ENCODE results near the gene ABCG1.
A peak's percentile ranks its signal among the peaks of the same experiment; 100 is the strongest.

The ABCG1 gene

GRCh38 chr21:42214081-42214750, 4.7 kb upstream of the ABCG1 start:
- no peak for DNase-seq (ENCODE audit: low spot score)

GRCh38 chr21:42214921-42215320, 4.0 kb upstream of the ABCG1 start:
- DNase-seq (ENCODE audit: low spot score), result no peak

GRCh38 chr21:42215942-42216725, 2.8 kb upstream of the ABCG1 start:
- DNase-seq (ENCODE audit: low spot score), result no peak

DNA sequence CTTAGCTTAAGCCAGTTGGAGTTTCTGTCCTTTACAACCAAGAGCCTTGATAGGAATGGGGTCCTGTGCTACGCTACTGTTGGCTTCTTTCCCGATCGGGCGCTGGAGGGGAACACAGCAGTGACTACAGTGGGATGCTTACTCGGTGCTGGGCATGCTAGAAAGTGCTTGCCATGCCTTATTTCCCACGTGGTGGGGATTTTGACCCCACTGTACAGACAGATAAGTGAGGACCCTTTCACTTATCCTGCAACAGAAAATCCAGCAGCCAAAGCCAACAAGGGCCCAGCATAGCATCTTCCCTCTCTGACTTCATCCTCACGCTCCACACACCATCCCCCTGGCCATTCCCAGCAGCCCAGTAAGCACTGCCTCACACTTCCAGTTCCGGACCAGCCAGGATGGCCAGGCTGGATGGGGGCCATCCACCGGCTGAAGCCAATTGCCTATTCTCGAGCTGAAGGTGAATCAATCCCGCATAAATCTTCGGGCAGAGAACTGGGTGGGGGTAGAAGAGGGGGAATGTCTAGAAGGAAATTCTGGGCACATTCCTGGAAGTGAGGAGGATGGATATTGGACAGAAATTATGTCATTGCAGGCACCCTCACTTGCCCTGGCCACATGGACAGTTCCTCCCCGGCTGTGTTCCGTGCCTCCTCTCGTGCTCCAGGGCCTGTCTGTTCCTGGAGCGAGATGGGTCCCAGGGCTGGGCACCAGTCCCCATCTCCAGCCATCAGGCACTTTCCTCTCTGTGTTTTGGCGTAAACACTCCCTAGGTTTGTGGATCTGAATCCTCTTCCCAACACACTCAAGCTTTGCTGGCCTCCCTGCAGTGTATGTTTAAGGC, 2.0 kb upstream of the ABCG1 start:
- no peak for DNase-seq (ENCODE audit: low spot score)

DNA sequence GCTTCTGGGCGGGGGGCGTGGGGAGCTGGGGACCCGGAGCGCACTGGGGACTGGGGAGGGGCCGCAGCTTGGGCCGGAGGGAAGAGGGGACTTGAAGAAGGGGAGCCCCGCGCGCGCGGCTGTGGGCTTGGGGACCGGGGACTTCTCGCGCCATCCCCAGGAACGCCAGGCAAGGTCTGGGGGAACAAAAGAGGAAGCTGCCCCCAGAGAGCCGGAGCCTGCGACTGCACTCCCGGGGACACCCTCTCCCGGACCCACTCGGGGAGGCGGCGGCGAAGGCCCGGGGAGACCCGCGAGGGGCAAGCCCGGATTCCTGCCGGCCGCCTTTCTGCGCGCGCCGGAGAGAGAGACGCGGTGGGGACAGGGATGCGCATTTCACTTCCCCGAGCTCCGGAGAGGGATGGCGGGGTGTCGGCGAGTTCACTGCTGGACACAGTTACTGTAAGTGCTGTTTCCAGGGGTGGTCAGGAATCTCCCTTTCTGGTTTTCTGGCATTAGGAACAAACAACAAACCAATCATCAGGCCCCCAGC, 732 bp downstream of the ABCG1 start:
- DNase-seq (ENCODE audit: low spot score), result no peak

GRCh38 chr21:42220138-42220701, 1.3 kb downstream of the ABCG1 start:
- DNase-seq (ENCODE audit: low spot score), result no peak

GRCh38 chr21:42221581-42222345, 2.8 kb downstream of the ABCG1 start:
- DNase-seq (ENCODE audit: low spot score), result no peak

GRCh38 chr21:42222386-42222785, 3.4 kb downstream of the ABCG1 start:
- no peak for DNase-seq (ENCODE audit: low spot score)

DNA sequence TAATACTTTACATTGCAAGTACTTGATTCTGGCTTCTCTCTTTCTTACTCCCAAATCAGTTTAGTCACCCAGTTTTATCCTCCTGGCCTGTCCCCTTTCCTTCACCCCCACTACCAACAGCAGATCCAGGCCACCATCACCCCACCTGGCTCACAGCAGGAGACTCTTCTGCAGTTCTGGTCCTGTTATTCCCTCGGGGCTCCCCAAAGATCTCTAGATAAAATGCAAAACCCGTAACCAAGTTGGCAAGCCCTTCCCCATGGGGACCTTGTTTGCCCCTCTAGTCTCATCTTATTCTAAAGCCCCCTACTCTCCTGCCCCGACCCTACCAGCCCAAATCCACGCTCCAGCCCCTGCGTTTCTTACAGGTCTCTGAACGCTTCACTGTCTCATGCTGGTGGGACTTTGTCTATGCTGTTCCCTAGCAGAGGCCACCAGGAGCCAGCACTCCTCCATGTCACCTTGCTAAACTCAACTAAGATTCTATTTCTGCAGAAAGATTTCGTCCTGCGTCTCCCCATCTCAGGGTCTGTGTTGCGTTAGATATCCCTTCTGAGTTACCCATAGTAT, 4.0 kb downstream of the ABCG1 start:
- DNase-seq (ENCODE audit: low spot score), result no peak

DNA sequence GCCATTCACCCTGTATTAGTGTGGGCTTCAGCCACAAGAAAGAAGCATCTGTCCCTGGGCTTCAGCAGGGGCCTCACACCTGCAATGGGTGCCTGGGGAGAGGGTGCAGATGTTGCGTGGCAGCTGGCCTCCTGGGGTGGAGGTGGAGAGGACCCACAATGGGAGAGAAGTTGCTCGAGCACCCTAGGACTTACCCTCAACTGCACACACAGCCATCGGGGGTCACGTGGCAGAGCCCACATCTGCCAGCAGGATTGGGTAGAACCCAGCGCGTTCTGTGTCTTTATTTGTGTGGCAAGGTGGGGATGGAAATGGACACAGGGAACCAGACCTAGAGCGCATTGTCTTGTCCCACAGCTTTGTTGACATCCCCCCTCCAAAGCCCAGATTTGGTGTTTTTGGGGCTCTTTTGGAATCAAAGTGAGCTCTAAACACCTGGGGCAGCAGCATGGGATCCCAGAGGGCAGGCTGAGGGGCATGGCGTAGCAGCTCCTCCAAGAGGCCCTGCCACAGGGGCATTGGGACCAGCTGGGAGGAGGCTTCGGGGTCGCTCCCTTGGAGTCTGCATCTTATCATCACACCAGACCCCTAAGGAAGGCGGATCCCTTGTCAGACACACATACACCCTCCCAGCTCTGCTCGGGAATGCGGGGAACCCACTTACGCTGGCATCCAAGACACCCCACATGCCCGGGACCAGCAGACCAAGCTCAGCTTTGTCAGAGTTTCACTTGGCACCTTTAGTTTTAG, 5.1 kb downstream of the ABCG1 start:
- no peak for DNase-seq (ENCODE audit: low spot score)

GRCh38 chr21:42225042-42225441, 6.1 kb downstream of the ABCG1 start:
- DNase-seq (ENCODE audit: low spot score), result no peak

DNA sequence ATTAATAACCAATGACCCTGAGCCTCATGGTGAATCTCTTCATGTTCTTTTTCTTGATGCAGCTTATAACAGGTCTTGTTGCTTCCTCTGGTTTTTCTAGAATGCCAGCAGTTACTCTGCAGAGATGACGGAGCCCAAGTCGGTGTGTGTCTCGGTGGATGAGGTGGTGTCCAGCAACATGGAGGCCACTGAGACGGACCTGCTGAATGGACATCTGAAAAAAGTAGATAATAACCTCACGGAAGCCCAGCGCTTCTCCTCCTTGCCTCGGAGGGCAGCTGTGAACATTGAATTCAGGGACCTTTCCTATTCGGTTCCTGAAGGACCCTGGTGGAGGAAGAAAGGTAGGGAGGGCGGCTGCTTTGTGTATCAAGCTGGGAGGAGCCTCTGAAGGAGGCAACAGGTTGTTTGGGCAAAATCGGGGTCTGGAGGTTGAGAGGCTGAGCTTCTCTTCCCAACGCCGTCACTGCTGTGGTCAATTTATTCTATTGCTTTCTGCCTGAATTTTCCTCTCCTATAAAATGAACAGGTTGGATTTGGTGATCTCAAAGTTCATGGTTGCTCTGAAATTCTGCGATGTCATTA, 6.7 kb downstream of the ABCG1 start:
- no peak for DNase-seq (ENCODE audit: low spot score)

DNA sequence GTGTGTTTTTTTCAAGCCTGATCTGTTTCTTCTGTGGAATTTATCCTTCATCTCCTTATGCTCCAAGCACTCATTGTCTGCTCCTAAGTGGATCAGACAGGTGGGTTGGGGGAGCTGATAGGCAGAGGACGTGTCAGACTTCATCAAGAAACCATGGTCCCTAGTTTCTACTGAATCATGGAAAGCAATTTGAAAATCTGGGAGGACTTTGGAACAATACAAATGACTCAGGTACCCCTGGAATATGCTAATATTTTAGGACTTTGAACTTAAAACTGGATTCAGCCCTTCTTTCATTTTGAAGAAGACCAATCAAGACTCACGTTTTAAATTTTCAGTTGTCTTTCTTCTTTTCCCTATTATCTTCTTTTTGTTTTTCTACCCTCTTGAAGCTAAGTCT, 7.7 kb downstream of the ABCG1 start:
- no peak for DNase-seq (ENCODE audit: low spot score)

DNA sequence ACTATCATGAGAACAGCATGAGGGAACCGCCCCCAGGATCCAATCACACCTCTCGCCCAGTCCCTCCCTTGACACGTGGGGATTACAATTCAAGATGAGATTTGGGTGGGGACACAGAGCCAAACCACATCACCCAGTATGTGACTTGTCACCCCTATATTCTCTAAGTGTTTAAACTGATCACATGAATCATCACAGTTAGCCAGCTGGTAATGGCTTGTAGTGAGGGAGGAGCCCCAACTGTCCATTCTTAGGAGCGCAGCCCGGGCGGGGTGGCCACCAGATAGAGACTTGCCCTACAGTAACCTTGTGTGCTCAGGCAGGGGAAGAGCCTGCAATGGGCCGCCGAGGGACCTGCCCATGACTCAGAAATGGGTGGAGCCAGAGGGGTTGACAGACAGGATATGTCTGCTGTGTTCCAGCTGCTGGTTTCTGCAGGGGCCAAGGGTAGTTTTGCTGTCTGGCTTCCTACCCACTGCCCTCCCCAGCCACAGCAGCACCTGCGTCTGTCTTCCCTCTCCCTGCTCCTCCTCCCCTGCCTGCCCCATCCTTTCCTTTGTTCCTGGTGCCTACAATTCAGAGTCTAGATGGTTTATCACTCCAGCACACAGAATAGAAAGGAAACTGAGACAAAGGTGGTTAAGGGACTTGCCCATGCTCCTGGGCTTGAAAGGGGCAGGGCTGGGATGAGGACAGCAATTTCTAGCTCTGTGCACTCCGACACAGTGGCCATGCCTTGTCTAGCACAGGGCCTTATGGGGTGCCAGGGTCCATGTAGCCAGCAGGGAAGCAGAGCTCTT, 9.2 kb downstream of the ABCG1 start:
- peak; percentile 72 for DNase-seq (ENCODE audit: low spot score)

GRCh38 chr21:42228709-42229220, 9.8 kb downstream of the ABCG1 start:
- DNase-seq (ENCODE audit: low spot score), result no peak

DNA sequence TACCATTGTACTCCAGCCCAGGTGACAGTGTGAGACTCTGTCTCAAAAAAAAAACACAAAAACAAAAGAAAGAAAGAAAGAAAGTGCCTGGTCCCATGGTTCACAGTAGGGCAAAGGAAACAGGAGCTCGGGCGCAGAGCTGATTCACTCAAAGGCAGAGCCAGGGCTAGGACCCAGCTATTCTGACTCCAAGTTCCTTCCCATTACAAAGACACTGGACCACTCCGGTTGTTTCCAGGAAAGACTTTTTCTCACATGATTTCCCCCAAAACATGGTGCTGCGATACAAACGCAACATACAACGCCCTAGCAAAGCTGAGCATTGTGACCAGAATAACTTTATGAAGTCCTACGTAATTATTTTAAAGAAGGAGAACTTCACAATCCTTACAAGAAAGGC, 10.7 kb downstream of the ABCG1 start:
- DNase-seq (ENCODE audit: low spot score), result no peak

DNA sequence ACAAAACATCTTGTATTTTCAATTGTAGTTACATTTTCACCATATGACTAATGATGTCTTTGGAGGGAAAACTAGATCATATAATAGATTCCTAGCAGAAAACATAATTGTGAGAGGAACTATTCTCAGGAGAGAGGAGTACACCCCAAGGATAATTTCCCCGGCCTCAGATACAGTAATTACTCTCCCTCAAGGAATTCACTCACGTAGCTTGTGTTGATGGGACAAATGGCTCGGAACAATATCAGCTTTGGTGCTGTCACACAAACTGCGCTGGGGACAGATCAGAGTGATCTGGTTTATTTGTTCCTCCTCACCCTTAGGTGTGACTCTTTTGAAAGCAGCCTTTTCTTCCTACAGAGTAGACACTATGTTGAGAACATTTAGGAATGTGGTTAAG, 11.2 kb downstream of the ABCG1 start:
- DNase-seq (ENCODE audit: low spot score), result no peak

GRCh38 chr21:42230636-42231035, 11.7 kb downstream of the ABCG1 start:
- no peak for DNase-seq (ENCODE audit: low spot score)

DNA sequence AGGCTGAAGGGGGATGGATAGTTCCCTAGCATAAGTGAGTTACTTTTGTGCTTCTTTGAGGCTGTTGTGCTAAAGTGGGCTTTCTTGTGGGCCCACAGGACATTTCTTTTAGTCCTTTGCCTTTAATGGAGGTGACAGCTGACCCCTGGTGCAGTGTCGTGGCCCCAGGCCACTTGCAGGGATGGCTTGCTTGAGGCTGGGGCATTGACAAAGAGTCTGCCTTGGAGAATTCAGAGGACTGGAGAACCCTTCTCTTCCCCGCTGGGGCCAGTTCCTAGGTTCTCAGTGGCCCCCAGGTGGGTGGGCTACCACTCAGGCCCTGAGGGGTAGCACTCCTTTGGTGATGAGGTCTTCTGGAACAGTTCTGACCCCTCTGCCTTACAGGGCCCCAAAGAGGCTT, 12.8 kb downstream of the ABCG1 start:
- no peak for DNase-seq (ENCODE audit: low spot score)

Measured in hepatic stellate cell (primary cell).